ENCODE data around the gene APBA2.

- TF ChIP-seq, protein P1, sequence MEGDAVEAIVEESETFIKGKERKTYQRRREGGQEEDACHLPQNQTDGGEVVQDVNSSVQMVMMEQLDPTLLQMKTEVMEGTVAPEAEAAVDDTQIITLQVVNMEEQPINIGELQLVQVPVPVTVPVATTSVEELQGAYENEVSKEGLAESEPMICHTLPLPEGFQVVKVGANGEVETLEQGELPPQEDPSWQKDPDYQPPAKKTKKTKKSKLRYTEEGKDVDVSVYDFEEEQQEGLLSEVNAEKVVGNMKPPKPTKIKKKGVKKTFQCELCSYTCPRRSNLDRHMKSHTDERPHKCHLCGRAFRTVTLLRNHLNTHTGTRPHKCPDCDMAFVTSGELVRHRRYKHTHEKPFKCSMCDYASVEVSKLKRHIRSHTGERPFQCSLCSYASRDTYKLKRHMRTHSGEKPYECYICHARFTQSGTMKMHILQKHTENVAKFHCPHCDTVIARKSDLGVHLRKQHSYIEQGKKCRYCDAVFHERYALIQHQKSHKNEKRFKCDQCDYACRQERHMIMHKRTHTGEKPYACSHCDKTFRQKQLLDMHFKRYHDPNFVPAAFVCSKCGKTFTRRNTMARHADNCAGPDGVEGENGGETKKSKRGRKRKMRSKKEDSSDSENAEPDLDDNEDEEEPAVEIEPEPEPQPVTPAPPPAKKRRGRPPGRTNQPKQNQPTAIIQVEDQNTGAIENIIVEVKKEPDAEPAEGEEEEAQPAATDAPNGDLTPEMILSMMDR (IDR thresholded peaks at IDR 0.05): no peak
- TF ChIP-seq POLR2A (IDR thresholded peaks at IDR 0.05): no peak
These were observed 12.2 kb downstream of the APBA2 start for GRCh38 chr15:28897861-28898585.

Measured in tibial nerve (tissue), 3 donors.